RPMI8226 (cell line): ENCODE data around the gene SATB2.

Experiments
- DNase-seq: peaks from one replicate; pipeline ENCODE4 v3.0.0-alpha.2; 2015

The SATB2 gene

DNA sequence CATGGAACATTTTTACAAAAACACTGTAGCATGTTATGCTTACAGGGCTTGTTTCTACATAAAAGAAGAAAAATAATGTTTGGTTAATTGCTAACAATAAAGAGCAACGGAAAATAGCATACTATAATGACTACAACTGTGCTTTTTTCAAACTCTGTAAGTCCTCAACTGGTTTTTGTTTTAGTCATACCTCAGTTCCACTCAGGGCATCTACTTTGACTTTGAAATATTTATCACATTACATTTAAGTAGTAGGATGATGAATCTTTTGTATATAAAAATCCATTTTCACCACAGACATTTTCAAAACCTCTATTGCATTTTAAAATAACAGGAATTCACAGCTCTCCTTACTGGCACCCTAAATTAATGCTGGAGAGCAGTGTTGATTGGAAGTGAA, 8.3 kb downstream of the SATB2 start:
- no peak for DNase-seq

DNA sequence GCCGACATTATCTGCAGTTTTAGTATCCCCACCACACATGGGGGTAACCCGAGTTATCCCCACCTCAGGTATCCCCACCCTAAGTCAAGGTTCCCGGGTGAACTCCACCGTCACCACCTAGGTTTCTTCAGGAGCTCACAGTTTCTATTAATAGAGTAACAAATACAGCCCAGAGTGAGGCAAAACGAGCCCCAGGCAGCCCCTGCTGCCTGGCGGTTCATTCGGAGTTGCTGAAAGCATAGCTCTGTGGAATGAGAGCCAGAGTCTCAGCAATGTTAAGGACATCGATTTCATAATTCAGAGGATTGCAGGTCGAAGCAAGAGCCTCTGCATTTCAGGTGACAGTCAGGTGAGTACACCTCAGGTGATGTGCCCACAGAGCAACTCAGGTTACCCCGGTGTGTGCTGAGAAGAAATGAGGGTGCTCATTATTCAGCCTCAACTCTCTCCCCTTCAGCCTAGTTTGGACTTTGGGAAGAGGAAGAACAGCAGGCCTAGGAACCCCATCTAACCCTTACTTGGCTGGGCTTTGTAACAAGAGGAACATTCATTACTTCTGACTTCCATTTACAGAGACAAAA, 10.7 kb downstream of the SATB2 start:
- DNase-seq = no peak

DNA sequence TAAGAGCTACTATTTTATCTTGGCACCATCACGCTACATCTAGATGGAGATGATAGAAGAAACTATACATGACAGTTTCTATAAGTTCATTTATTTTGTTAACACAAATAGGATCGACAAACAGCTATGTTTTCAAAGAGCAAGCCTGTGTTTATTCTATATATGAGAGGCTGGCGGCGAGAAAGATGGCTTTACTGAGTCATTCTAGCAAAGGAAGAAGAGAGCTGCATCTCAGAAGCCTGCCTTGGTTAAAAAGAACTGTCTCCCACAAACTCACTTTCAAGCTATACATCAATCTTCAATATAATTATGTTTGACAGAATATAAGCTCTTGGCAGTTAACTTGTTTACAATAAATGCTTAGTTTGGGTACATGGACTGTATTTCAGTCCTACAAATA, 13.0 kb downstream of the SATB2 start:
- DNase-seq = no peak

DNA sequence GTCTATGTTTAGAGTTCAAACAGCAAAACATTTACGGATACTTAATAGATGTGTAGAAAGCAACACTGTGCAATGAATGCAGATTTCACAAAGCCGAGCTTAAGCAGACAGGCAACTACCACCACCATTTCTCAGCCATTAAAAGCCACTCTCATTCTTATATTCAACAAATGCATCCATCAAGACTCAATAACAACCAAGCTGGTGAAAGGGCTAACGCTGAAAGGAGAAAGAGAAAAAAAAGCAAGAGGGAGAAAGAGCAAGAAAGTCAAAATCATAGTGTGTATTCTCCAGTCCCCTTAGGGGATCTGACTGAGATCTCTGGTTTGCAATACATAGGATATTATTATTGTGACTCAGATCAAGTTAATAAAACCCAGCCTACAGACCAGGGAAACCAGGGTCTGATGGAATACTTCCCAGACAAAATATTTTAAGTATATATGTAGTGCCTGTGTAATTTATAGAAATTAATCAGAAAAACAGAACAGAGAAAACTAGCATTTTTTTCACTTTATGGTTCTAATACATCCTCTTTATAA, 14.1 kb downstream of the SATB2 start:
- no peak for DNase-seq

DNA sequence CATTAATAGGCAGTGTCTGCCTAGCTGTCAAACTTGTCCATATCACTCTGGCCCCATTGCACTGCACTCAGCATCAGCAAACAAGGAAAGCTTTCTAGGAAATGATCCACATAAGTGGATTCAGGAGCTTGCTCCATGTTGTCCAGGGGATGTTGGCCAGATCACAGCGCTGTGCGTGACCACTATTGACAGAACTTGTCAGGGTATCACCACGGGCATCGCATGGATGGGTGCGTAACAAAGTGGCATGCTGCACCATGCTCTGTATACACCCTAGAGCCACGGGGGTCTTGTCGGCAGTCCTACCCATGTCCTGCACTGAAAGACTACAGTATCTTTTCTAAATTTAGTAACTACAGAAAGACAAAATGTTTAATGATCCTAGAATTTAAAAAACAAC, 15.6 kb downstream of the SATB2 start:
- no peak for DNase-seq

DNA sequence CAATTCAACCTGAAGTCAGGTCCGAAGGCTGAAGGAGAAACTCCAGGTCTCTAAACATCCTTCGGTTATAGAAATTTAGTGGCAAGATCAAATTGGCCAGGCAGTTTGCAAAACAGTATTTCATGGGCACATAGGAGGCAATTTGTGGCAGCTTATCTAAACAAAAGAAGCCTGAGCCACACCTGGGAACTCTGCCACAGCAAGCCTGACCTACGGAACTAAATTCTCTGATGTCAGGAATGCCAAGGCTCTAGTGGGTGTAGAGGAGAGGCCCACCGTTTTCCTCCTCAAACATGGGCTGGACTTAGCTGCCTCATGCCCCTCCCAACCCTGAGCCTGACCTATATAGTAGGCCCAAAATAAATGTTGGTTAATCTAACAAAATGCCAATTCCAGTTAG, 16.0 kb downstream of the SATB2 start:
- no peak for DNase-seq

DNA sequence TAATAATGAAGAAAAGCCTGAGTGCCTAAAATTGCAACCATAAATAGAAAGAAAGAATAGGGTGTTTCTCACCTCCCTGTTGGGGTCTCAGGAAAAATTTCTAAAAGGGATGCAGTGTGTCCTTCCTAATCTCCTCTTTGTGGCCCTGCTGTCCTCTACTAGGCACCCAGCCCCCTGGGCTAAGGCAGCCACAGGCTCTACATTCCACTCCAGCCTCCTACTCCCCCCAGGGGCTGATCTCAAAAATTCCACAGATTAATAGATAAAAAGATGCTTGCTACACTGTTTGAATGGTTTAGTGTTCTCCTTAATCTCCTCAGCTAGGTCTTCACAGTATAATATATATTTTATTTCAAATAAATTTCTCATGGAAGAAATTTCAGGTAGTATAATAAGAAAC, 17.6 kb downstream of the SATB2 start:
- no peak for DNase-seq

DNA sequence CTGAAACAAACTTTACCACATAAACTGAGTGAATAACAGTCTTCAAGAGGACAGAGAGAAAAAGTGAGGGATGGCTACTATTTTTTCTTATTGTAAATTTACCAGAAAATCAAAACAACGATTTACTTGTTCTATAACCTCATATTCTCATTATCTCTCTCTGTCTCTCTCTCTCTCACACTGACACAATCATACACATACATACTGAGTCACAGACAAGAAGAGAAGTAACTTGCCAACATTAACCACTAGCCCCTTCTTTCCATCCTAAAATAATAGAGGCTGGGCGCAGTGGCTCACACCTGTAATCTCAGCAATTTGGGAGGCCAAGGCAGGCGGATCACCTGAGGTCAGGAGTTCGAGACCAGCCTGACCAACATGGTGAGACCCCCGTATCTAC, 18.2 kb downstream of the SATB2 start:
- DNase-seq = no peak

DNA sequence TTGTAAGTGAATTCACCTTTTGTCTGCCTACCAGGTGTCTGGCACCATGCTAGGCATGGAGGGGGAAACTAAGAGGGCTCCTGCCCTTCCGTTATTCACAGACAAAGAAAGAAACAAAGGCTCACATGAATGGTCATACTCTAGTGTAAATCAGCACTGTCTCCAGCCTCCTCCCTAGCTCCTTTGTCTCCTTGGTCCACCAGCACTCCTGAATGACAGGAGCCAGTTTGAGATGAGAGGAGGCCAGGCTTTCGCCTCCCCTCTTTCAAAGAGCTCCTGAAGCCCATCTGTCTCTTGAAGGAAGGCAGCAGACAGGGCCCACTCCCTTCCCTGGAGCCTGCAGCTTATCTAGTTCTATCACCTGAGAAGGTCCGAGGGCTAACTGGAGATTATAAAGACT, 18.7 kb downstream of the SATB2 start:
- no peak for DNase-seq

DNA sequence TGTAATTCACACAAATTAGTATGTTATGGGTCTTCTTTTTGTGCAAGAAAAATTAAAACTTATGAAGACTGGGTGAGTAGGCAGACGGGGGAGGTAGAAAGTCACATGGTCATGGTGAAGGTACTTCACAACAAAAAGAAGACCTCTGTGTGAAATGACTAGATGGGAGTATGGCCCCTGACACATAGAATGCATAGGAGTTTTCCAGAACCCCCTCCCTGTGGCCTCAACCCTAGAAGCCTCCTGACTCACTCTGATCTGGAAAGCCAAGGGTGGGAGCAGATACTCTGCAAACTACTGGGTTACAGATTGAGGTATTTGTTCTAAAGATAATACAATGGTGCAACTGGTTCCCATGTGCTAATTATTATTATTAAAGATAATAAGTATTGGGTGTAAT, 23.2 kb downstream of the SATB2 start:
- DNase-seq = no peak

DNA sequence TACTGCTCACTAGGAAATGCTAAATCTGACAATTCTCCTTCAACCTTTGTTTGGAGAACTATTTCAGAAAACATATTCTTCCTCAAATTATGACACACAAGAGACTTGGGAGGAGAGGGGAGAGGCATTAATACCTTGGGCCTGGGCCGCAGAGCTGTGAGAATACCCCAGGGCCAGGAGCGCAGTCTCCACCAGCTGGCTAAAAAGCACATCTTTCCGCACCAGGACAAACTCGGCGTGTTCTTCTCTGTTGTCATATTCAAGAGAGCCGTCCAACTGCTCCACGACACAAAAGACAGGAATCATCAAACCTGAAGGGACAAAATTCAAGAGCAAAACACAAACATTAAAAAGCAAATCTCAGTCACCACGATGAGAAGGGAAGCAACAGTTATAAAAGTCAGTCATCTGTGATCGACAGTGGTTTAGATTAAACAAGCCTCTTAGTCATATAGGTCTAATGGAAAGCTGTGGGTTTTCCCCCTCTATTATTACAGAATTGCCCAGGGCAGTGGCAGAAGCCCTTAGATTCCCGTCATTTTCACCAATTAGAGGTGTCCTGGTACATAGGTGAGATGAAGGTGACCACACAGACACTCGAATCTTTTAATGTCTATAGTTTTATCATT, 24.4 kb downstream of the SATB2 start:
- no peak for DNase-seq

DNA sequence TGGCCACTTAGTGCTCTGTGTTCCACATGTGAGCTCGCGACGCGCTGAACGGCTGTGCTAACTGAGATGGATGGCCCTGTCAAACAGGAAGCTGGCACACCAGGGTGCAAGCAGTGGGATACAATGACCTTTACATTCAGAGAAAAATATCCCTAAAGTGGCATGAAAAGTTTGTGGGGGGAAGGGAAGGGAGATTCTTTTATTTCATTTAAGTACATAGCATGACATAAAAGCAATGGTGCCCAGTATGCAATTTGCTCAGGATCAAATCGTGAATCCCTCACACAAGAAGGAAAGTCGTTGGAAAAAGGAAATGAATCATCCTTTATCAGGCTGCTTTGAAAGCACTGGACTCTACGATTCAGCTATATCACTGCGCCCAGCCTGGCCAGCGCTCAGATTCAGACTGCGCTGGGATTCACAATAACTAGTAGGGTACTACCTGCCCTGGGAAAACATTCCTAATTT, 26.0 kb downstream of the SATB2 start:
- DNase-seq = no peak

DNA sequence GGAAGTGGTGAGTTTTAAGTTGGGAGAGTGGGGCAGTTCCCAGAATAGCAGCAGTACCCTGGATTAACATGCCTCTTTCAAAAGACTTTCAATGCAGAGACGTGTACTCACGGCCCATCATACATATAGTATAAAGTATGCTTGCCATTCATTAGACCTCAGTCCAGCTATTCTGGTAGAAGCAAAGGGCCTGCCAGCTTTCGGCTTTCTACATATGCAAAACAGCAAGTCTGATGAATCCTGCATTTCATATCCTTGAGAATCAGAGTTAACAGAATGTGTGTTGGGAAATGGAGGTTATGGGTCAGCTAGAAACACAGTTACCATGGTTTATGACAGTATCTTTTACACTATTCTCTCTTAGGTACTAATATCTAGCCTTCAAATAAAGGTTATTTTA, 27.5 kb downstream of the SATB2 start:
- no peak for DNase-seq

DNA sequence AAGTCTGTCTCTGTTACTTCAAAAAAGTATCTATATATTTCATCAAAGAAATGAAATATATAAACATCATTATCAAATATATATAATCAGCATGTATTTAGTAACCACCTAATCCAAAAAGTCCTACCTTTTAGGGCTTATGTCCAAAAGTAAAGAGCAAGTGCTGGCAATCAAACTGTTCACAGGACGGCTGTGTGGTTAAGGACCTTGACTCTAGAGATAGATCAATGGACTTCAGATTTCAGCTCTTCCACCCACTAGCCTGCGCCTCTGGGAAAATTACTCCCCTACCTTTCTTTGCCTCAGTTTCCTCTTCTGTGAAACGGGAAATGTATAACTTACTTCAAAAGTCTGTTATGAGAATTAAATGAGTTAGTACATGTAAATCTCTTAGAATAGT, 29.4 kb downstream of the SATB2 start:
- no peak for DNase-seq

DNA sequence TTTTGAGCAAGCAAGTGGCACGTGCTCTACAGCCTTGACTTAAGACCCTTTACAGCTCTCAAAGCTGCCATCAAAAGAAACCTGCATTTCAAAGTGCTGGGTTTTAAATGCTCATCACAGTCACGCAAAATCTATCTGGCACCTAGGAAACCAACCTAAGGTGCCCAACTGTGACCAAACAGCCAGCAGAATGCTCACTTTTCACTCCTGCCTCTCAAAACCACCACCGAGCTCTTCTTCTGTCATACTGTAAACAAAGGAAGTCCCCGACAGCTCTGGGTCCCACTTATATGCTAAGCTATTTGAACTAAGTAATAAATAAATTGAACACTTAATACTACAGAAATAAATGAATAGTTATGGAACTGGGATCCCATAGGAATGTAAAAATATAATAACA, 33.6 kb downstream of the SATB2 start:
- DNase-seq = no peak

DNA sequence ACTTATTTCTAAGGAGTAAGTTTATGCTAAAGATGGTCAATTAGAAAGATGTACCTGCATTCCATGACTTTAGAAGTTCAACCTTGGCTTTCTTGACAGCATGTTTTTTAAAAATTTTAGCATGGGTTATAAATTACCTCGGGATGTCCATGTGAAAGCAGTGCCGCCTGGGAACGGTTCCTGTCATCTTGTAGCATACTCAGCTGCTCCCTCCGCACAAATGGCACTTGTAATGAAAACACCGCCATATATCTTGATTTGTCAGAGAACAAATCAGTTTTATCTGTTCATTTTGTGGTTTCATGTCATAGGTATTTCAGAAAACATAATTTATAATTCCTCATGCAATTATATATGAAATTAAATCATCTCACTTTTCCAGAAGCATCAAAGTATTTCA, 38.3 kb downstream of the SATB2 start:
- no peak for DNase-seq

DNA sequence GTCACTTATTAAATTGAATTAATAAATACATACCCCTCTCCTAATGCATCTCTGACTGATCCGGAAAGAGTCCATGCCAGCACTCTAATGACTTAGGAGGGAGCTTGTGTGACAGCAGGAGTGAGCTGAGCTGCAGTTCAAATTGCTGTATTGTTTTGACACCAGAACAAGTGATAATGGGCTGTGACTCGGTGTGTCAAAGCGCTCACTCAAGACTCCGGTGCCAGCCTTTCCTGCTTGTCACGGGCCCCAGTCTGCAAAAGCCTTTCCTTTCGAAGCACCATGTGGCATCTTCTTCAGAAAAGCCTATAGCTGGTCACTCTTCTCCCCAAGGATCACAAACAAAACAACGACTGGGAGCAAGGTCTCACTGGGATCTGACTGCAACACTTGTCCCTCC, 43.3 kb downstream of the SATB2 start:
- DNase-seq = no peak

DNA sequence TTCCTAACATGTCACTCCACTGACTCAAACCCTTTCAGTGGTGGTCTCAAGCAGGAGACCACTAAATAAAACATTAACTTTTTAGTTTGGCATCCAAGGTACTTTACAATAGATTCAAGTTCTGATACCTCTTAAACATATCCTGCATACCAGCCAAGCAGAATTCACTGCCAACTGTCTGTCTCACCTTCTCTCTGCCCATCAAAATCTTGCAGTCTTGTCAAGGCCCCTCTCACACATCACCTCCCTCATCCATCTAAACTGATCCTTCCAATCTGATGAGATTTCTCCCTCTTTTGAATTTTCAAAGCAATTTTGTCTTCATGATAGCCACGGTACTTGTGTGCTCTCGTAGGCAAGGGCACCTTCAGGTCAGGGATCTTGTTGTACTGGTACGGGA, 43.7 kb downstream of the SATB2 start:
- no peak for DNase-seq

DNA sequence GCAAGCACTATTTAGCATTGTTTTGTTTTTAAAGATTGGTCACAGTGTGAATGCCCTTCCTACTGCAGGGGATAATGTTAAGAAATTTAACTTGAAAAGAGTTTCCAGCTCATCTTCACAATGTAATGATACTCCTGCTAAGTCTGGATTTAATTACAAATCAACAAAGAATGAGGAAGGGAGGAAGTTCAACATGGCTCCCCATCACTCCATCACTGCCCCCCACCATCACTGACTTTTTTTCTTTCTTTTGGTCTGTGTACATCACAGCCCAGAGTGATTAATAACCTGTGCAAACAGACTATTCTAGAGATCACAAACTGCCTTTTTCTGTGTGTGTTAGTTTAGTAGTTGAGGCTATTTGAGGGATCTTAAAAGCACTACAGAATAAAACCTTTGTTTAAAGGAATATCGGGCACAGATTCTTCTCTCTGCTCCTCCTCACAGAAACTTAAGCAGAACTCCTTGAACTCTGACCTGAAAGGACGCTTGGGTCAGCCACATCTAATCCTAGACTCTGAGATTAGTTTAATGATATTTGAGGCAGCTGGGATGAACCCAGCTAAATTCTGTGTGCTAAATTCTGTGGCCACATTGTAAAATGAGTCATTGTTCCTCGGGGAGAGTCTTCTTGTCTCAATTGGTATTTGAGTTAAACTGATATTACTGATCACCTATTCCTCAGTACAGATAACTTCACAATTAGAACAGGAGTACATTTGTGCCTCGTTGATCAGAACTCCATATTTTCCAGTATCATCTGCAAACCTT, 47.8 kb downstream of the SATB2 start:
- no peak for DNase-seq

DNA sequence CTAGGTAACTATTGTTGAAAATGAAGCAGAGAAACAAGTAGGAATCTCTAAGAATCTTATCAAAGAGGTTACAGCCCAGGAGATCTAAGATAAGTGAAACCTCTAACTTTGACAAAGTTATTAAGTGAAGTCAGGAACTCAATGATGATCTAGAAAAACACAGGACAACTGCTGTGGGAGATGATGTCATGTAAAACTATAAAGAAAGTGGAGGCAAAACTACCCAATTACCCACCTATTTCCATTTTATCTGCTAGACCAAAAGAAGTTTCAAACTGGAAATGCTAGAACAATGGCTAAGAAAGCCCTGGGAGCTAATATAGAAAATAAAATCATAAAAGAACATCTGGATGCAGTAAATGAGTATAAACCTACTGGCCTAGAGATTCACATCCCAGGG, 50.3 kb downstream of the SATB2 start:
- DNase-seq = no peak

DNA sequence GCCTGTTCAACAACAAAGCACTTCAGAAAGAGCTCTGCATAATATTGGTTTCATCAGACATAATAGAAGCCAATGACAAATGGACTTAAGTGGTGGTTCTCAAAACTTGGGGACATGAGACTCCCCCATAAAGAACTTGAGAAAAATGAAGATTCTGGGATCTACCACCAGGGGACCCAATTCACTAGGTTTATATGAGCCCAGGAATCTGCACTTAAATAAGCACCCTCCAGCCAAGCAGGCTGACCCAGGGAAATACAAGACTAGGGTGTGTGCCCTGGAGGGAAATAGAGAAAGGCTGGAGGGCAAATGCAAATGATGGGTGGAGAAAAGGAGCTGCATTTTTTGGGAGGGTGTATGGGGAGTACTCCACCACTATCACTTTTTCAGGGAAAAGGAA, 52.5 kb downstream of the SATB2 start:
- DNase-seq = no peak

DNA sequence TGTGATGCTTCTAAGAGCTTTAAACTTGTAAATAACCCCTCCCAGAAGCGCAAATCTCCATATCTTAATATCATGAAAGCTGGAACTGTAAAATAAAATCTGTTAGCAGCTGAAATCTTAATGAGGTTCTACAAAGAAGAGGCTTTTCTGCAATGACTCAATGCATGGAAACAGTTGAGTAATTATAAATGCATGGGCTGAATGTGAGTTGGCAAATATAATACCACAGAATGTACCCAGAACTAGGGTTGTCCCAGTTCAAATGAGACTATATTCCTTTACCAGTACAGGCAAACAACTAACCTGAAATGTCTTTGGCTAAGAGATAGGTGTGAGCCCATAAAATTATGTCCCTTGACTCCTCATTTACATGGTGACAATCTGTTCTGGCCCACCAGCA, 52.9 kb downstream of the SATB2 start:
- DNase-seq = no peak

DNA sequence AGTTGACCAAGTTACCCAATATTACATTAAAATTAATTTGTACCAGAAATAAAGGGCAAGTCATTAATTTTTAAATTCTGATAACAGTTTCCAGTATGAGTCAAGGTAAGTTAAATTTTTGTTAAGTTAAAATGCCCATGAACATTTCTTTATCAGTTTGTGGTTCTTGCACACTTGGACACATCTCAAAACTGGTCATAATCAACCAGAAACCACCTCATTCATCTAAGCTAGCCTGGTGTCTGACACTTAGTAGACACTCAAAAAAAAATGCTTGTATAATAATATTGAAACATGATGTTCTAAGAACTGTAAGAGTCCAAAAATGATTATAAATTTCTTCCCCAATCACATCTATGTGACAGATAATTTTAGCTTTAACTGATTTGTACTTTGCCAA, 62.4 kb downstream of the SATB2 start:
- no peak for DNase-seq

DNA sequence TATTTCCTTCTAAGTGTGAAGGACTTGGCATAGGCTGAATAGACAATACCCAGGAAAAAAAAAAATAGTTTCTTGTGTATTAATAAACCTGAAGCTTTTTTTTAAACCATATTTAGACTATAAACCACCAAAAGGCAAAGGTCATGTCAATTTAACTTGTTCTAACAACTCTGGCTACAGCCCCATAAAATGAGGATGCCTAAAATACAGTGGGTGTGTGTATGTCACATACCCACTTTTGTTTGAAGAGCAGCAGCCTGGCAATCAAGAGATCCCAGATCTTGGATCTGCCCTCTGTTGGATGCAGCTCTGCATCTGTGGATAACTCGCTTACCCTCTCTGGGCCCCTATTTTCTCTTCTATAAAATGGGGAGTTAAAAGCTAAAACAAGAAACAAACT, 65.4 kb downstream of the SATB2 start:
- DNase-seq = no peak
